Measurements from ENCODE around the gene BEAN1. TPM values are rescaled to one million over a fixed set of nuclear protein-coding genes. Genes with fewer than 3 reads are reported as not detected.

The BEAN1 gene
- total and polyA plus RNA-seq, 12 donors: 0.26 to 9.6 (median 2.0) TPM

- peaks cover 0 to 22% (median 7%) of the 10 kb centered on the region in 9 donors for H3K4me1 ChIP-seq
- TF ChIP-seq, protein P1, sequence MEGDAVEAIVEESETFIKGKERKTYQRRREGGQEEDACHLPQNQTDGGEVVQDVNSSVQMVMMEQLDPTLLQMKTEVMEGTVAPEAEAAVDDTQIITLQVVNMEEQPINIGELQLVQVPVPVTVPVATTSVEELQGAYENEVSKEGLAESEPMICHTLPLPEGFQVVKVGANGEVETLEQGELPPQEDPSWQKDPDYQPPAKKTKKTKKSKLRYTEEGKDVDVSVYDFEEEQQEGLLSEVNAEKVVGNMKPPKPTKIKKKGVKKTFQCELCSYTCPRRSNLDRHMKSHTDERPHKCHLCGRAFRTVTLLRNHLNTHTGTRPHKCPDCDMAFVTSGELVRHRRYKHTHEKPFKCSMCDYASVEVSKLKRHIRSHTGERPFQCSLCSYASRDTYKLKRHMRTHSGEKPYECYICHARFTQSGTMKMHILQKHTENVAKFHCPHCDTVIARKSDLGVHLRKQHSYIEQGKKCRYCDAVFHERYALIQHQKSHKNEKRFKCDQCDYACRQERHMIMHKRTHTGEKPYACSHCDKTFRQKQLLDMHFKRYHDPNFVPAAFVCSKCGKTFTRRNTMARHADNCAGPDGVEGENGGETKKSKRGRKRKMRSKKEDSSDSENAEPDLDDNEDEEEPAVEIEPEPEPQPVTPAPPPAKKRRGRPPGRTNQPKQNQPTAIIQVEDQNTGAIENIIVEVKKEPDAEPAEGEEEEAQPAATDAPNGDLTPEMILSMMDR (IDR thresholded peaks at IDR 0.05): no peak
- H3K9me3 ChIP-seq: no peaks in the 10 kb centered on the region
- DNase-seq (no peak), ATAC-seq (no peak)
- intact Hi-C loops (cut with DNase I): loop anchor here in 1 of 10 donors (5.0 kb wide), 1 partner anchor 50 kb away; the partner anchor contains the start of gene BEAN1
- 49 to 54% methylated on average over 2 of the region's 2 CpGs for WGBS, 2 donors
- no peaks in the 10 kb centered on the region for H3K36me3 ChIP-seq
- H3K4me3 ChIP-seq: no peak overlapping the region
- H3K27me3 ChIP-seq: peaks cover 0 to 4% (median 0%) of the 10 kb centered on the region in 7 donors
- H3K27ac ChIP-seq: no peak overlapping the region
Measured at GRCh38 chr16:66477028-66477515, 50.0 kb downstream of the BEAN1 start.

DNA sequence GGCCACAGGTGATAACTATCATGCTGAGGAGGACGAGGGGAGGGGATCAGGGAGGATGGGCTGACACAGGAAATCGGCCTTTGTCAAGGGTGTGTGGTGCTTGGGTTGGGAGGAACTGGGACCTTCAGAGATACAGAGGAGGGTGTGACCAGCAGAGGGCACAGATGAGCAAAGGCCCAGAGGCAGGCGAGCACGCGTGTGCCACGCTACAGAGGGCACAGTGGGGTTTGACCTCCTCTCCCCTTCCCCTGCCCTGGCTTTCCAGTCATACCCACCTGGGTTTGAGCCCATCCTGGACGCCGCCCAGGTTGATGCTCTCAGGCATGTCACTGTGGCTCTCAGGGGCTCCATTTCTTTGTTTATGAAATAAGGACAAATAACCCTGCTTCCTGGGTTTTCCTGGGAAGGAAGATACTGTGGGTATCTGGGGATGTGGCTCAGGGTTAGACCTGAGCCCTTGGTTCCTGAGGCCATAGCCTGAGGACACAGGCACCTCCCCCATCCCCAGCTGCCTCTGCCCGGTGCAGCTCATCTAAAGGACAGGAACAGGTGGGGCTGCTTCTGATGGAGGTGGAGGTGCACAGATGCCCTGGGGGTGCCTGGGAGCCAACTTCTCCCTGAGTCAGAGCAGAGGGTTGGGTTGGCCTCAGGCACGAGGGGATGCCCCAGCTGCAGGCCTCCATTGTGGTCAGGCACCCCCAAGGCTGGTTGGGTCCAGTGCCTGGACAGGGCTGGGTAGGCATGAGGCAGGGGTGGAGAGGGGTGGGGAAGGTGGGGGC is 51.8 kb downstream of the BEAN1 start:
- Histone ChIP-seq H3K36me3 (no peaks in the 10 kb centered on the region), H3K27ac (no peak overlapping the region), H3K4me3 (no peak overlapping the region), H3K27me3 (peaks cover 0 to 4% (median 0%) of the 10 kb centered on the region in 7 donors), H3K9me3 (no peaks in the 10 kb centered on the region), H3K4me1 (peaks cover 0 to 32% (median 7%) of the 10 kb centered on the region in 9 donors)
- intact Hi-C loops (cut with DNase I): loop anchor here in 1 of 10 donors (5.0 kb wide), 1 partner anchor 52 kb away; the partner anchor contains the start of gene BEAN1
- WGBS, 2 donors: 33 to 42% methylated on average over 10 of the region's 10 CpGs
- DNase-seq (peak; percentile 70 to 75), ATAC-seq (peak; percentile 62 to 86 (median 80))
- TF ChIP-seq, protein P1 (IDR thresholded peaks at IDR 0.05): peak; percentile 62 to 90 (median 75)

DNA sequence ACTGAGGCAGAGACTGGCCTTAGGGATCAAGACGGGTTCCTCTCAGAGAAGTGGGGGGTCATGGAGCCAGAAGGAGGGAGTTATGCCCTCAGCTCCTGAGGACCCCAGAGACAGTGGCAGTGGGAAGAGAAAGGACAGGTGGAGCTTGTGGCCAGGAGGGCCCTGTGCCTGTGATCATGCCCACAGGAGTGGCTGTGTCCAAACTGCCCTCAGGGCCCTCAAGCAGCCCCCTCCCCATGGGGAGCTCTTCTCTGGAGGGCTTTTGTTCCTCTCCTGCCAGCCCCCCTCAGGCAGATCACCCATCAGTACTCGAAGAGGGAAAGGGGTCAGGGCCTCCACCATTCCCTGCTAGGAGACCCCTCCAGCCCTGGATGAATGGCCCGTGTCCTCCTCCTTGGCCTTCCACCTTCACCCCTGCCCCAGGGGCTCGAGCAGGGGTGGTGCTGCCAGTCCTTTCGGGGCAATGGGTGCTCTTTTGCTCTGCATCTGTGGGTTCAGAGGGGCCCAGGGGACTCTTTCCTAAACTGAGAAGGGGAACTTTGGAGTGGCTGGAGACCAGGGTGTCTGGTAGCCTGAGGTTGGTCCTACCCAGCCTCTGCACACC is 52.7 kb downstream of the BEAN1 start:
- ATAC-seq: no peak
- peaks cover 0 to 4% (median 0%) of the 10 kb centered on the region in 7 donors for H3K27me3 ChIP-seq
- TF ChIP-seq, protein P1 (IDR thresholded peaks at IDR 0.05): no peak
- 86 to 94% methylated on average over 5 of the region's 5 CpGs for WGBS, 2 donors
- no peaks in the 10 kb centered on the region for H3K36me3 ChIP-seq
- no peak overlapping the region for H3K4me3 ChIP-seq
- intact Hi-C loops (cut with DNase I): loop anchor here in 9 of 10 donors (5.0 to 10.0 kb wide), 7 partner anchors 52 to 137 kb away; partner anchors contain the start of genes BEAN1 (in 1 of the 9), CKLF (in 1 of the 9), CMTM3 (in 1 of the 9) and TK2 (in 1 of the 9)
- H3K4me1 ChIP-seq: peaks cover 0 to 30% (median 5%) of the 10 kb centered on the region in 9 donors
- no peaks in the 10 kb centered on the region for H3K9me3 ChIP-seq
- no peak overlapping the region for H3K27ac ChIP-seq
- DNase-seq: no peak

Measured in heart right ventricle (tissue), 16 donors.